ENCODE data around the gene PPIC. TPM values are rescaled to one million over a fixed set of nuclear protein-coding genes. Genes with fewer than 3 reads are reported as not detected.

The PPIC gene
- total RNA-seq, 4 donors from 2014 or later: 21.7 to 77.3 (median 58.5) TPM

DNA sequence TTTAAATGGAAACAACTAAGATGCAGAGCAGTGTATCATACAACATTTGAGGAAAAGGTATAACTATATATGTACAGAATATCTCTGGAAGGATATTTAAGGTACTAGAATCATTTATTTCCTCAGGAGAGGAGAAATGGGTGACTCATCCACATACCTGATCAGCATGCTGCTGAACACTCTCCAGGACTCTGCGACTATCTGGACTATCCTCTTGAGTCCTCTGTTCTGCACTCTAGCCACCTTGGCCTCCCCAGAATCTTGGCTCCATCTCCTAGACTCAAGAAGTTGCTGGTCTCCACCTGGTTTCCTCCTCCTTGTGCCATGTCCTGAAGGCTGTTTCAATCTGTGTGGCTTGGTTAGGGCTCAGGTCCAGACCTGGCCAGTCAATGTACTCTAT lies 43.7 kb upstream of the PPIC start:
- TF ChIP-seq, protein P1, sequence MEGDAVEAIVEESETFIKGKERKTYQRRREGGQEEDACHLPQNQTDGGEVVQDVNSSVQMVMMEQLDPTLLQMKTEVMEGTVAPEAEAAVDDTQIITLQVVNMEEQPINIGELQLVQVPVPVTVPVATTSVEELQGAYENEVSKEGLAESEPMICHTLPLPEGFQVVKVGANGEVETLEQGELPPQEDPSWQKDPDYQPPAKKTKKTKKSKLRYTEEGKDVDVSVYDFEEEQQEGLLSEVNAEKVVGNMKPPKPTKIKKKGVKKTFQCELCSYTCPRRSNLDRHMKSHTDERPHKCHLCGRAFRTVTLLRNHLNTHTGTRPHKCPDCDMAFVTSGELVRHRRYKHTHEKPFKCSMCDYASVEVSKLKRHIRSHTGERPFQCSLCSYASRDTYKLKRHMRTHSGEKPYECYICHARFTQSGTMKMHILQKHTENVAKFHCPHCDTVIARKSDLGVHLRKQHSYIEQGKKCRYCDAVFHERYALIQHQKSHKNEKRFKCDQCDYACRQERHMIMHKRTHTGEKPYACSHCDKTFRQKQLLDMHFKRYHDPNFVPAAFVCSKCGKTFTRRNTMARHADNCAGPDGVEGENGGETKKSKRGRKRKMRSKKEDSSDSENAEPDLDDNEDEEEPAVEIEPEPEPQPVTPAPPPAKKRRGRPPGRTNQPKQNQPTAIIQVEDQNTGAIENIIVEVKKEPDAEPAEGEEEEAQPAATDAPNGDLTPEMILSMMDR (IDR thresholded peaks at IDR 0.05): no peak
- TF ChIP-seq POLR2A (IDR thresholded peaks at IDR 0.05): no peak
- Histone ChIP-seq H3K27ac (no peak overlapping the region), H3K36me3 (no peaks in the 10 kb centered on the region), H3K4me1 (peaks cover 0 to 2% (median 0%) of the 10 kb centered on the region in 3 donors), H3K9me3 (no peaks in the 10 kb centered on the region), H3K27me3 (peaks cover 0 to 41% (median 0%) of the 10 kb centered on the region in 4 donors), H3K4me3 (no peak overlapping the region)
- DNase-seq: no peak
- intact Hi-C loops (cut with DNase I): no loop called here
- 17 to 58% methylated on average over 1 of the region's 1 CpG for WGBS, 2 donors

DNA sequence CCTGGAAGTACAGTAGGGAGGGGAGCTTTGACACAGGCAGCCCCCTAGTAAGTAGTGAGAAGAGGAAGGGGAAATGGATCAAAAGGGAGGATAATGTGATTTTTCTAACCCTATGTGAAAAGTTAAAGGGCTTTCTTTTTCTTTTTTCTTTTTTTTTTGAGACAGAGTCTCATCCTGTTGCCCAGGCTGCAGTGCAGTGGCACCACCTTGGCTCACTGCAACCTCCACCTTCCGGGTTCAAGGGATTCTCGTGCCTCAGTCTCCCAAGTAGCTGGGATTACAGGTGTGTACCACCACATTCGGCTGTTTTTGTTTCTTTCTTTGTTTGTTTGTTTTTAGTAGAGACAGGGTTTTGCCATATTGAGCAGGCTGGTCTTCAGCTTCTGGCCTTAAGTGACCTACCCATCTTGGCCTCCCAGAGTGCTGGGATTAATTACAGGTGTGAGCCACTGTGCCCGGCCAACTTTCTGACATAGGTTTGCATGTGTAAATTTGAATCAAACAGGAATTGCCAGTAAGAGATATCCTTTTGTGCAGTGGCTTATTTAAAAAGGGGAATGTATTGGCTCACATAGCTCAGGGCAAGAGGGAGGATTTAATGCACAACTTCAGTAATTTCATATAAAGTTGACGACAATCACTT lies 39.1 kb upstream of the PPIC start:
- Histone ChIP-seq H3K4me1 (no peaks in the 10 kb centered on the region), H3K9me3 (no peaks in the 10 kb centered on the region), H3K4me3 (no peak overlapping the region), H3K27ac (no peak overlapping the region), H3K36me3 (no peaks in the 10 kb centered on the region), H3K27me3 (peaks cover 0 to 17% (median 0%) of the 10 kb centered on the region in 4 donors)
- no peak for DNase-seq
- TF ChIP-seq, protein P1 (IDR thresholded peaks at IDR 0.05): no peak
- 90% methylated on average over 5 of the region's 5 CpGs for WGBS, 2 donors
- intact Hi-C loops (cut with DNase I): no loop called here

DNA sequence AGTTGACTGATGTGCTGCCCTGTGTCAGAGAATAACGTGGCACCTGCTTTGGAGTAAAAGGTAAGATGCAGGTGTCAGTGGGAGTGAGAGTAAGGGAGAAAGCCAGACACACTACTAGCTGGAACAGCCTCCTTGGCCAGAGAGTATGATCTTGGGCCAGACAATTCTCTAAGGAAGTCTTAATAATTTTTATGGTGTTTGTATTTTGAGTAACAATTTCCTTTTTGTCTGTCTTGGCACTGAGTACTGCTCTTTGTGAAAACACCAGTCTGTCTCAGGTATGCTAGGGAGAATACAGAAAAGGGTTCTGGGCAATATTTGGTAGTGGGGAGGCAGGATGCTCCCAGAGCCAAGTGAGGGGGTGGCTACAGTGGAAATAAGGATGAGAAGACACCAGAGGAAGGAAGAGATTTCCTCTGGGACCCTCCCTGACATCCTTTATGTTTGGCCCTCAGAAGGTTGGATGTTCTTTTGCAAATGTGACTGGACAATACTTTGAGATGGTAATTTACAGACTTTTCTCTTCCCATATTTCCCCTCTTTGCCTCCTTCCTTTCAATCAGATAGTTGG lies 31.9 kb upstream of the PPIC start:
- WGBS, 2 donors: 39 to 50% methylated on average over 1 of the region's 1 CpG
- TF ChIP-seq, protein P1 (IDR thresholded peaks at IDR 0.05): no peak
- TF ChIP-seq POLR2A (IDR thresholded peaks at IDR 0.05): no peak
- Histone ChIP-seq H3K27me3 (peaks cover 0 to 2% (median 0%) of the 10 kb centered on the region in 4 donors), H3K4me3 (no peak overlapping the region), H3K27ac (no peak overlapping the region), H3K9me3 (no peaks in the 10 kb centered on the region), H3K36me3 (no peaks in the 10 kb centered on the region), H3K4me1 (no peaks in the 10 kb centered on the region)
- intact Hi-C loops (cut with DNase I): no loop called here
- no peak for DNase-seq

DNA sequence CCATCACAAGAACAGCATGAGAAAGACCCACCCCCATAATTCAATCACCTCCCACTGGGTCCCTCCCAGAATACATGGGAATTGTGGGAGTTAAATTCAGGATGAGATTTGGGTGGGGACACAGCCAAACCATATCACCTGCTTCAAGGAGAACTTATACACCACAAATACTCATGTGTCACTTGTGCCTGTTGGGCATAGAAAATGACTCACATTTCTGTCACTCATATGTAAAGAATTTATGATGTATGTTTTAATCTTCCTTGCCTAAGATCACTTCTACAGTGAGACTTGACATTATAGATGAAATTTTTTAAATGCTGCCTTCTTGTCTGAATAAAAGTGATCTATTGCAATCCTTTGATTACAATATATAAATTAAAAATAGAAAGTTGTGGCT lies 29.5 kb upstream of the PPIC start:
- DNase-seq: no peak
- Histone ChIP-seq H3K4me1 (no peaks in the 10 kb centered on the region), H3K36me3 (no peaks in the 10 kb centered on the region), H3K4me3 (no peak overlapping the region), H3K9me3 (peaks cover 0 to 4% (median 0%) of the 10 kb centered on the region in 3 donors), H3K27me3 (peaks cover 0 to 3% (median 0%) of the 10 kb centered on the region in 4 donors), H3K27ac (no peak overlapping the region)
- no peak for TF ChIP-seq POLR2A (IDR thresholded peaks at IDR 0.05)
- TF ChIP-seq, protein P1 (IDR thresholded peaks at IDR 0.05): no peak
- intact Hi-C loops (cut with DNase I): no loop called here

DNA sequence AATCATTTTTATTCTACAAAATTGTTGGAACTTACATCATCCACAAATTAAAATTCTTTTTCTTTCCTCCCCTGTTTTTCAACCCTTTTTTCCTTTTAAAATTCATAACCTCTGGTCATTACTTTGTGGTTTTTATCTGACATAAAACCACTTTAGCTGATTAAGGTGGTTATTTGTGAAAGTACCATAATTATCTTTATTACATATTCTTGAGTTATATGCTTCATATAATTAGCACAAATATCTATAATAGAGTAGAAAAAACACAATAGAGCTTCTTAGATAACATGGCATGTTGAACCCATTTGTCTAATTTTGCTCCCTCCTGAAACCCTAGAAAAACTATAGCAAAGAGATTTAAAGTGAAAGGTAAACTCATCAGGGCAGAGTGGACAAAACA lies 22.9 kb upstream of the PPIC start:
- intact Hi-C loops (cut with DNase I): no loop called here
- H3K27ac ChIP-seq: no peak overlapping the region
- peaks cover 0 to 3% (median 0%) of the 10 kb centered on the region in 4 donors for H3K27me3 ChIP-seq
- no peak overlapping the region for H3K4me3 ChIP-seq
- peaks cover 0 to 4% (median 4%) of the 10 kb centered on the region in 3 donors for H3K9me3 ChIP-seq
- no peaks in the 10 kb centered on the region for H3K36me3 ChIP-seq
- no peak for DNase-seq
- no peak for TF ChIP-seq POLR2A (IDR thresholded peaks at IDR 0.05)
- TF ChIP-seq, protein P1 (IDR thresholded peaks at IDR 0.05): no peak
- H3K4me1 ChIP-seq: no peaks in the 10 kb centered on the region

Data from esophagus squamous epithelium (tissue), 5 donors.